ENCODE measurements around the gene SLC38A3.
"Not testable (repeated sequence)": the region's sequence is repeated elsewhere in the genome, so short reads cannot be mapped to it uniquely, and the experiment has no call there.

SLC38A3 gene

DNA sequence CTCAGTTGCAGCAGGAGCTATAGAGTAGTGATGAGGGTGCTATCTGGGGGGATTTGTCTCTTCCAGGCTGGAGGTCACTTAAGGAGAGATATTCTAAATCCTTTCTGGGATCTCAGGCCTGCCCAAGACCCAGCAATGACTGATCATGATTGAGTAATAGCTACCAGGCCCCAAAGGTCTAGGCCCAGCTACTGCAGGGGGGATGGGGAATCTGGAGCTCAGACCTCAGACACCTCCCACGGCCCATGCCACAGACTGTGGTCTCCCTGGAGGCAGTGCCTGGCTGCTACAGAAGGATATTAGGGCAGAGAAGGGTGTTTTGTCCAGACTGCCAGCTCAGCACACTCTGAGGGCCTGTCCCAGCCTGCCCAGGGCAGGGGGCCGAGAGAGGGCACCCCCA lies 6.9 kb downstream of the SLC38A3 start:
- DNase-seq = no peak

DNA sequence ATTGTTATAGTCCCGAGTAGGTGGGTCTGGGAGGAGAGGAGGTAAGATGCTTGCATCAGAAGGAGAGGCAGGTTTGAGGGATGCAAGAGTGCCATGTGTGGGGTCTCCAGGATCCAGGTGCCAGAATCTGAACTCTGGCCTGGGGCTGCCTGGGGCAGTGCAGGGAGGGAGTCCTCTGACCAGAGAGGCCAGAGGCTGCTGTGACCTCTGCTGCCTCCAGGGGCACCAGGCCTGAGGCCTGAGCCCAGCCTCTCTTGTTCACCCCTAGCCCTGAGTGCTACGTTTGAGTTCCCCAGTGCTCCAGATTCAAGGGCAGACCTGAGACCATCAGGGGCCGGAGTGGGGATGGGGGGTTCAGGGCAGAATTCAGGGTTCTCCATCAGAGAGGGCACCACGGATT lies 7.4 kb downstream of the SLC38A3 start:
- no peak for DNase-seq

GRCh38 chr3:50212971-50213370 lies 7.9 kb downstream of the SLC38A3 start:
- no peak for DNase-seq

- no peak for DNase-seq
Measured at GRCh38 chr3:50213373-50213772, 8.3 kb downstream of the SLC38A3 start.

GRCh38 chr3:50214824-50215223 lies 9.8 kb downstream of the SLC38A3 start:
- DNase-seq = no peak

GRCh38 chr3:50215529-50215928 lies 10.5 kb downstream of the SLC38A3 start:
- DNase-seq = no peak

DNA sequence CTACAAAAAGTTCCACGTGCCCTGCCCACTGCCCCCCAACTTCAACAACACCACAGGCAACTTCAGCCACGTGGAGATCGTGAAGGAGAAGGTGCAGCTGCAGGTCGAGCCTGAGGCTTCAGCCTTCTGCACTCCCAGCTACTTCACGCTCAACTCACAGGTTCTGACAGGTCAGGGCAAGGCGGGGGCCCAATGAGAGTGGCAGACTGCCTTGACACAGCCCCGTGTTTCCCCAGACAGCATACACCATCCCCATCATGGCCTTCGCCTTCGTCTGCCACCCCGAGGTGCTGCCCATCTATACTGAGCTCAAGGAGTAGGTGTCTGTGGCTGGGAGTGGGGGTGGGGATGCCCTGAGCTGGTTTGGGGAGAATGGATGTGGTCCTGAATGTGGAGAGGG lies 12.6 kb downstream of the SLC38A3 start:
- DNase-seq = no peak

GRCh38 chr3:50218448-50218847 lies 13.4 kb downstream of the SLC38A3 start:
- DNase-seq = no peak

DNA sequence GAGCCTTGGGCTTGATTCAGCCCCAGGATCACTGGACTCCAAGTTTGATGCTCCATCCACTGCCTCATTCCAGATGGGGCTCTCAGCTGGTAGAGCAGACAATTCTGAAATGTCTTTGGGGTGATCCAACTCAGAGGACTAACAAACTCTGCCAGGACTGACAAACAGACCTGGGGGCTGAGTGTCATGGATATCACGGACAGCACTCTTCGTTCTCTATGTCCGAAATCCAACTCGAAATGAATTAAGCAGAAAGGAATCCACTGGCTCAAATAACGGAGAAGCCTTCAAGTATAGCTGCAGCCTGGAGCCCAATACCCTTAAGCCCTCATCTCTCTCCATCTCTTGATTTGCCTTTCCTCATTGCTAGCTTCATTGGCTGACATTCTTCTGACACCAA lies 14.2 kb downstream of the SLC38A3 start:
- DNase-seq = no peak

DNA sequence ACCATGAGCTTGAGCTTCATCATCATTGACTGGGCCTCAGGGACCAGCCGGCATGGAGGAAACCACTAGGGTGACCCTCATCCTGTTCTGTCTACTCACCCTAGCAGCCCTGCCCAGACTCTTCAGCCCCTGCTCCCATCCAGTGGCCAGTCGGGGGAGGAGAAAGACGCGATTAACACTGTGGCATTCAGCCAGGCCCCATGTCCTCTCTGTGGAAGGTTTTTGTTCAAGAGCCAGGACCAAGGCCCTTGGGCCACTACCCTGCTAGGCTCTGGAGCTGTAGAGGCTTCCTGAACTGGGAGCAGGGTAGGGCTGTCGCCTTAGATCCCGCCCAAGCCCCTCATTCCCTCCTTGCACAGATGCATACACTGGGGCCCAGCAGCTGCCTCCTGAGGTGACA lies 15.0 kb downstream of the SLC38A3 start:
- DNase-seq = no peak

DNA sequence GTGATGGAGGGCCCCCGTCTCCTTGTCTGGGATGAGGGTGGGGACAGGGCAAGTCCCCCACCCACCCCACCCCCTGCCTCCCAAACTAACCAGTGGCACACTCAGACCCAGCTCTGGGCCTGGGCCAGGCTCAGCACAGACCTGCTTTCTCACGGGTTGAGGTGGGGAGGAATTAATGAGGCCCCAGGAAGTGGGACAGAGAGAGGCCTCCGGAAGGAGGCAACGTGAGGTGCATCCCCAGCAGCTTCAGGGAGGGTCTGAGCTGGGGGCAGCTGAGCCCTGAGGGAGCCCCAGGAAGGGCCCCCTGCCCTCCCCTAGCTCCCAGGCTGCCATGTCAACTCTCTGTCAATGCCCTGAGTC lies 16.0 kb downstream of the SLC38A3 start:
- DNase-seq = no peak

- DNase-seq = no peak
Measured at GRCh38 chr3:50221411-50222168, 16.5 kb downstream of the SLC38A3 start.

GRCh38 chr3:50222169-50222528 lies 17.1 kb downstream of the SLC38A3 start:
- DNase-seq = no peak

GRCh38 chr3:50224639-50225038 lies 19.6 kb downstream of the SLC38A3 start:
- no peak for DNase-seq

GRCh38 chr3:50226888-50227389 lies 21.9 kb downstream of the SLC38A3 start:
- DNase-seq = peak in 3 of 5 donors; percentile 30 to 58 (median 31)

- DNase-seq = peak; percentile 83 to 93 (median 87)
Measured at GRCh38 chr3:50227390-50228183, 22.5 kb downstream of the SLC38A3 start.

GRCh38 chr3:50228184-50228763 lies 23.2 kb downstream of the SLC38A3 start:
- DNase-seq = not testable (repeated sequence)

- no peak for DNase-seq
Measured at GRCh38 chr3:50229490-50229889, 24.4 kb downstream of the SLC38A3 start.

DNA sequence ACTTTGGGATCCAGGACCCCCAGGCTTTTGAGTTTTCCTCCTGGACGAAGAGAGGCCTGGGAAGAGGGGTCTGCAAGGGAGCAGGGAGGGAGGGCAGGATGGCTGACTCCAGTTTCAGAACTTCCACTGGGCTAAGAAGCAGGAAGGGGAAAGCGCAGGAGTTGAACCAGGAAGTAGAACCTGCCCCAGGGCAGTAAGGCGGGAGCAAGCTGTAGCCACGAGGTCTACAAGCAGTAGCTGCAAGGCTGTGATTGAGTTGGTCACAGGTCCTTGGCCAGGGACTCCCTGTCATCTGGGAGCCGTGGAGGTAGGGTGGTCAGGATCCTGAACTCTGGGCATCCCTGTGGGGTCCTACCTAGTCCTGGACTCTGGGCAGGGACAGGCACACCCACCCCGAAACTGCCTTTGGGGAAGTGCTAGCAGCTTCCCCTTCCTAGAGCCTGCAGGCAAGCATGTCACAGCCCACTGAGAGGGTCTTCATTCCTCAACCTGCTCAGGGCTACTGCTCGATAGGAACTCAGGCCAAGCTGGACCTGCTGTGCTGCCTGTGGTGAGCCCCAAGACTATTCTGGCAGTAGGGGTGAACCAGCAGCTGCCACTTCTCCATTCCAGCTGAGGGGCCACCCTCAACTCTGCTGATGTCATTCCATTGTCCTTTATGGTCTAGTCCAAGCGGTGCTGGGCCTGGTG lies 25.2 kb downstream of the SLC38A3 start:
- no peak for DNase-seq

DNA sequence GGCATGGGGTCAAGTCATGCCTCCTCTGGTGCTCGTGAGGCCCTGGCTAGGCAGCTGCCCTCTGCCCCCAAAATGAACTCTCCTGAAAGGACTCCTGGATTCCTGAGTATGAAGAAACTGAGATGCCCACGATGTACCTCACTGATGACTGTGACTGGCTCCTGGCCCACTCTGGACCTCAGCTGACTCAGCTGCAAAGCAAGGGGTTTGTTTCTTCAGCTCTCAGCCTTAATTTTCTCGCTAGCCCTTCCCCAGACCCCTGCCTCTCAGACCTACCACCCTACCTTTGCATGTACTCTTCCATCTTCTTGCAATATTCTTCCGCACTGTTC lies 25.7 kb downstream of the SLC38A3 start:
- no peak for DNase-seq

GRCh38 chr3:50231581-50231980 lies 26.5 kb downstream of the SLC38A3 start:
- DNase-seq = no peak

DNA sequence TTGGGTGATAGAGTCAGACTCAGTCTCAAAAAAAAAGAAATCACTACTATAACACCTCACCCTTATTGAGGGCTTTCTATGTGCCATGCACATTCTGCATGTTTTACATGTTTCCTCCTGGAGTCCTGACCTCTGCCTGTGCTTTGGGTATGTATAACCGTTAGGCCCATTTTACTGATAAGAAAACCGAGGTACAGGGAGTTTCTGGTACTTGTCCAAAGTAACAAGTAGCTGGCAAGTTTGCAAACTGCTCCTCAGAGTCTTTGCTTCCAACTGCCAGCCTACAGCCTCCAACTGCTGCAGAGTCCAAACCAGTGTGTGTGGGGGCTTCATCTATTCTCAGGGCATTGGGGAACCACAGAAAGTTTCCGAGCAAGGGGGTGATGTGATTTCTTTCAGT lies 27.2 kb downstream of the SLC38A3 start:
- DNase-seq = no peak

DNA sequence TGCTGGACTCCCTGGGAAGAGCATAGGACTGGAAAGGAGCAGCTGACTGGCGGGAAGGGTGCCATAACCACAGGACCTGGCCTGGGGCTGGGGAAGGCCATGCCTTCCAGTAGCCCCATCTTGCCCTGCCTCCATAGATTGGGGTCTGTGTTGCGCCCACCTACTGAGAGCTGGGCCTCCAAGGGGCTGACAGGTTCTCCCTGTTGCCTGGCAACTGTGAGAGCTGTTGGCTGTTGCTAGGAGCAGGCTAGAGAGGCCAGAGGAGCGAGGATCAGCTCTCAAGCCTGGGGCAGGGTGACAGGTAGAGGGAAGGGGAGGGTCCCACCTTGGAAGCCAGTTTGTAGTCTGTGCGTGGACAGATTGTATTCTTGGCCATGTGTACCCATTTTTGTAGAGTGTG lies 28.1 kb downstream of the SLC38A3 start:
- DNase-seq = no peak
